HCT116 (cell line): ENCODE results near the gene CHMP2A. TPM values are rescaled to one million over a fixed set of nuclear protein-coding genes. Genes with fewer than 3 reads are reported as not detected.
A peak's percentile ranks its signal among the peaks of the same experiment; 100 is the strongest.

Experiments used
- ATAC-seq: fragments of 200-7000 bp; cut with Tn5 transposase; 2 replicates; pipeline ENCODE4 v1.9.1; 2020; ENCODE audit warnings: mild to moderate bottlenecking, moderate library complexity
- Bru-seq: library from RNA; stranded (reverse); fragments of 400-500 nt; gene quantifications from one replicate; lab custom pipeline; 2021; lab: Mats Ljungman, UMichigan
- BruChase-seq, 2 experiments: library from RNA; stranded (reverse); fragments of 400-500 nt; gene quantifications; one replicate each; lab custom pipeline; 2021; lab: Mats Ljungman, UMichigan
- BruUV-seq: library from RNA; stranded (reverse); fragments of 400-500 nt; replicated peaks from 2 replicates; lab custom pipeline; 2021; lab: Mats Ljungman, UMichigan
- CTCF ChIA-PET: fragments of 300-600 bp; sonication (Branson Sonifier 250); formaldehyde crosslinking; loops from one replicate; lab custom pipeline; 2021; ENCODE audit warnings: antibody characterized with exemption; lab: Charles Lee
- POLR2A ChIA-PET: fragments of 300-600, 350-600 bp; sonication (Branson Sonifier 250); formaldehyde crosslinking; loops from one replicate; lab custom pipeline; 2021; ENCODE audit warnings: antibody characterized with exemption; lab: Charles Lee
- RAD21 ChIA-PET, 2 experiments: fragments of 300-600 bp; sonication (Branson Sonifier 250); formaldehyde crosslinking; loops; one replicate each; lab custom pipeline; 2023; ENCODE audit warnings: low total read pairs in 2 of 2; ENCODE audit not compliant: uncharacterized antibody in 2 of 2, unreplicated experiment in 2 of 2, low non-redundant PET in 1 of 2; lab: Charles Lee
- DNase-seq: peaks from one replicate; pipeline ENCODE4 v3.0.0-alpha.2; 2010; ENCODE audit warnings: low read depth, low spot score
- H2AFZ ChIP-seq: fragments of 200-600 bp; shearing (Covaris generic), sonication (generic); 2 replicates; pipeline ENCODE4 v1.6.1; 2017; ENCODE audit warnings: low read depth, mixed run types, mixed read lengths, antibody characterized with exemption, low read length; ENCODE audit not compliant: poor library complexity, severe bottlenecking
- H3K27ac ChIP-seq: 2 replicates; pipeline ENCODE4 v1.5.1; 2012; ENCODE audit warnings: low read depth, low read length
- H3K27me3 ChIP-seq: fragments of 200-600 bp; sonication (generic); 2 replicates; pipeline ENCODE4 v1.6.1; 2016; ENCODE audit warnings: mixed run types, low read length, mixed read lengths; ENCODE audit not compliant: insufficient read depth
- H3K36me3 ChIP-seq, 2 experiments: fragments of 200-500 bp in 1 of 2; fragments of 200-600 bp in 1 of 2; sonication (Bioruptor generic) in 1 of 2; sonication (generic) in 1 of 2; 2 replicates each; pipeline versions ENCODE4 v1.5.1 to v1.6.1; 2014 to 2016; ENCODE audit warnings: low read length in 2 of 2, inconsistent platforms in 1 of 2, mixed read lengths in 1 of 2, mixed run types in 1 of 2; ENCODE audit not compliant: insufficient read depth in 2 of 2, control insufficient read depth in 1 of 2
- H3K4me1 ChIP-seq, 2 experiments: fragments of 200-600 bp in 1 of 2; sonication (generic) in 1 of 2; 2 replicates each; pipeline versions ENCODE4 v1.5.1 to v1.6.1; 2012 to 2017; ENCODE audit warnings: low read length in 2 of 2, inconsistent platforms in 1 of 2, mild to moderate bottlenecking in 1 of 2, mixed read lengths in 1 of 2, mixed run types in 1 of 2, moderate library complexity in 1 of 2; ENCODE audit not compliant: insufficient read depth in 2 of 2, control insufficient read depth in 1 of 2
- H3K4me2 ChIP-seq: fragments of 200-600 bp; sonication (generic); 2 replicates; pipeline ENCODE4 v1.6.1; 2017; ENCODE audit warnings: mixed run types, low read length, mixed read lengths
- H3K4me3 ChIP-seq, 2 experiments: fragments of 200-600 bp in 1 of 2; sonication (generic) in 1 of 2; replicated peaks in 1 of 2; 2 replicates each; pipeline ENCODE4 v1.5.1; 2011 to 2016; ENCODE audit warnings: low read length in 2 of 2, control low read depth in 1 of 2, low read depth in 1 of 2, mild to moderate bottlenecking in 1 of 2, mixed read lengths in 1 of 2, mixed run types in 1 of 2
- H3K79me2 ChIP-seq: fragments of 200-600 bp; sonication (generic); 2 replicates; pipeline ENCODE4 v1.6.1; 2017; ENCODE audit warnings: mild to moderate bottlenecking, mixed run types, low read length, moderate library complexity, mixed read lengths; ENCODE audit not compliant: insufficient read depth
- H3K9ac ChIP-seq: fragments of 200-600 bp; sonication (generic); 2 replicates; pipeline ENCODE4 v1.6.1; 2016; ENCODE audit warnings: low read length, mixed read lengths
- H3K9me2 ChIP-seq: fragments of 200-600 bp; sonication (generic), shearing (Covaris generic); 2 replicates; pipeline ENCODE4 v1.6.1; 2017; ENCODE audit warnings: mixed run types, mild to moderate bottlenecking, moderate library complexity; ENCODE audit not compliant: insufficient read depth
- H3K9me3 ChIP-seq, 2 experiments: fragments of 200-500 bp in 1 of 2; fragments of 200-600 bp in 1 of 2; sonication (Bioruptor generic) in 1 of 2; sonication (generic) in 1 of 2; 2 replicates each; pipeline ENCODE4 v1.6.1; 2014 to 2017; ENCODE audit warnings: low read length in 2 of 2, mixed read lengths in 2 of 2, inconsistent platforms in 1 of 2, low read depth in 1 of 2, mild to moderate bottlenecking in 1 of 2, mixed run types in 1 of 2, moderate library complexity in 1 of 2; ENCODE audit not compliant: control insufficient read depth in 1 of 2, insufficient read depth in 1 of 2
- H4K20me1 ChIP-seq: fragments of 200-600 bp; sonication (generic), shearing (Covaris generic); 2 replicates; pipeline ENCODE4 v1.6.1; 2017; ENCODE audit warnings: mixed run types, mild to moderate bottlenecking, moderate library complexity; ENCODE audit not compliant: insufficient read depth
- ATF3 ChIP-seq: IDR thresholded peaks from 2 replicates; pipeline ENCODE4 v1.6.1; 2012
- CBX3 ChIP-seq: IDR thresholded peaks from 2 replicates; pipeline ENCODE4 v1.6.1; 2012; ENCODE audit warnings: low read depth
- CTCF ChIP-seq, 3 experiments: fragments of 200-600 bp in 1 of 3; sonication (generic) in 1 of 3; IDR thresholded peaks in 2 of 3; conservative IDR thresholded peaks in 1 of 3; 2 replicates each; pipeline ENCODE4 v1.5.1; 2012 to 2017; ENCODE audit warnings: low read depth in 2 of 3, low read length in 2 of 3, antibody characterized with exemption in 1 of 3, borderline replicate concordance in 1 of 3, control low read depth in 1 of 3, mild to moderate bottlenecking in 1 of 3, mixed read lengths in 1 of 3, mixed run types in 1 of 3, moderate library complexity in 1 of 3; ENCODE audit not compliant: insufficient read depth in 1 of 3
- EGR1 ChIP-seq: IDR thresholded peaks from 2 replicates; pipeline ENCODE4 v1.6.1; 2012; ENCODE audit warnings: low read depth
- ELF1 ChIP-seq: IDR thresholded peaks from 2 replicates; pipeline ENCODE4 v1.6.1; 2012; ENCODE audit warnings: low read depth, borderline replicate concordance
- FOSL1 ChIP-seq: IDR thresholded peaks from 2 replicates; pipeline ENCODE4 v1.6.1; 2012; ENCODE audit warnings: low read depth
- JUND ChIP-seq: IDR thresholded peaks from 2 replicates; pipeline ENCODE4 v1.6.1; 2012
- MAX ChIP-seq: IDR thresholded peaks from 2 replicates; pipeline ENCODE4 v1.6.1; 2012
- POLR2A ChIP-seq: IDR thresholded peaks from 2 replicates; pipeline ENCODE4 v1.7.0; 2011; ENCODE audit warnings: borderline replicate concordance; ENCODE audit not compliant: insufficient read depth, insufficient read length; ENCODE audit errors: extremely low read depth
- POLR2AphosphoS5 ChIP-seq: IDR thresholded peaks from 2 replicates; pipeline ENCODE4 v1.6.1; 2011; ENCODE audit warnings: mild to moderate bottlenecking, low read depth, low read length, moderate library complexity
- REST ChIP-seq: IDR thresholded peaks from 2 replicates; pipeline ENCODE4 v1.6.1; 2012; ENCODE audit warnings: low read depth
- YY1 ChIP-seq: IDR thresholded peaks from 2 replicates; pipeline ENCODE4 v1.6.1; 2011; ENCODE audit warnings: low read length, low read depth, moderate library complexity, mild to moderate bottlenecking; ENCODE audit not compliant: insufficient replicate concordance; ENCODE audit errors: extremely low read depth
- ZFX ChIP-seq: fragments of 450-650 bp; IDR thresholded peaks from 2 replicates; pipeline ENCODE4 v1.6.1; 2017
- ZNF274 ChIP-seq: fragments of 200-500 bp; sonication (Bioruptor generic); IDR thresholded peaks from 2 replicates; pipeline ENCODE4 v1.6.1; 2014; ENCODE audit warnings: mild to moderate bottlenecking, low read depth, low read length, inconsistent platforms
- intact Hi-C: fragments of 100-400 bp; cut with micrococcal nuclease; formaldehyde crosslinking; loops from 2 replicates; pipeline ENCODE4 v1.10.0; 2022
- long read RNA-seq: library from polyadenylated mRNA; unstranded; transcript quantifications from one replicate; pipeline ENCODE4 v2.0.0, GENCODE V29; 2021; ENCODE audit not compliant: unreplicated experiment
- polyA plus RNA-seq: library from polyadenylated mRNA; unstranded; fragments of >200 nt; gene quantifications from 2 replicates; pipeline ENCODE4 v1.2.1, GENCODE V29; 2012; ENCODE audit warnings: missing spikeins
- total RNA-seq: library from RNA; stranded (reverse); gene quantifications from one replicate; pipeline ENCODE4 v1.2.1, GENCODE V29; 2021; ENCODE audit not compliant: unreplicated experiment

The CHMP2A gene
- 125 TPM for total RNA-seq
- polyA plus RNA-seq, result 183 and 204 TPM in 2 replicates
- Bru-seq, nascent RNA, result percentile 82 among the genes with signal in this experiment
- BruChase-seq, experiment 1, labeled RNA remaining after a 6-hour chase, result percentile 96 among the genes with signal in this experiment
- BruChase-seq, experiment 2, labeled RNA remaining after a 2-hour chase, result percentile 91 among the genes with signal in this experiment
- long read RNA-seq, transcript CHMP2A-208 (6 exons, 885 nt), result minor isoform, 22 of 131 reads
- long read RNA-seq, transcript CHMP2A-201 (6 exons, 913 nt), result major isoform, 37 of 131 reads
- long read RNA-seq, transcript CHMP2A-206 (5 exons, 1,178 nt), result minor isoform, 14 of 131 reads
- long read RNA-seq, partial matches to known transcripts, result 47 of 131 reads
- long read RNA-seq, other reads (novel, unspliced or antisense), result 11 of 131 reads

GRCh38 chr19:58554494-58555368 is at the start of gene CHMP2A:
Gene CHMP2A (minus strand): TSS chr19:58555105. CDS start chr19:58554212, 893 bp downstream.
- Histone ChIP-seq H3K27me3 (no peaks in the 10 kb centered on the region), H3K4me3 (peak within 1 kb of the TSS; percentile 91 to 93), H3K4me1 (peaks cover 19 to 43% of the 10 kb centered on the region in 2 experiments; a peak in 3 of 4 replicates), H3K9ac (peak within 1 kb of the TSS; percentile 94), H3K9me2 (no peaks in the 10 kb centered on the region), H3K4me2 (peak within 1 kb of the TSS; percentile 92), H3K36me3 (peaks cover 23 to 39% of the 10 kb centered on the region in 2 experiments; a peak in 3 of 4 replicates), H2AFZ (no peak within 1 kb of the TSS), H3K9me3 (no peaks in the 10 kb centered on the region), H3K27ac (peak within 1 kb of the TSS; percentile 98), H3K79me2 (peaks cover 60% of the 10 kb centered on the region), H4K20me1 (no peaks in the 10 kb centered on the region; the same call in 1 of the 2 replicates)
- peak; percentile 93 for DNase-seq
- intact Hi-C loops, result no loop called here
- BruUV-seq, result TSS peak; percentile 34
- ChIA-PET CTCF (interaction anchor here (2.4 kb wide), 1 partner anchor 35 kb away, joined by 20 read pairs; the partner anchor contains the start of gene ZBTB45), RAD21 (interaction anchor here in 1 of 2 experiments (1.6 to 1.7 kb wide), 2 partner anchors 35 to 41 kb away, joined by 3 to 6 read pairs; partner anchors contain the start of gene ZBTB45), POLR2A (interaction anchor here (0.6 to 3.3 kb wide), 8 partner anchors 8 to 152 kb away, joined by 3 to 33 read pairs (median 7); partner anchors contain the start of genes MZF1, TRIM28 and ZBTB45)
- ATAC-seq, result peak; percentile 46
- TF ChIP-seq JUND, result peak; percentile 36; the same call in 1 of the 2 replicates
- peak; percentile 93; the same call in 1 of the 2 replicates for TF ChIP-seq ELF1
- peak; percentile 46; the same call in 1 of the 2 replicates for TF ChIP-seq ZFX
- TF ChIP-seq CTCF (IDR thresholded peaks at IDR 0.05 in 2 of 3, conservative IDR thresholded peaks at IDR 0.05 in 1 of 3; ENCODE audit: borderline replicate concordance in 1 of 3, insufficient read depth in 1 of 3, low read depth in 2 of 3, low read length in 2 of 3), result no peak
- no peak; the same call in 1 of the 2 replicates for TF ChIP-seq EGR1
- TF ChIP-seq FOSL1, result no peak
- TF ChIP-seq ATF3, result no peak
- TF ChIP-seq CBX3, result no peak
- no peak for TF ChIP-seq POLR2A
- TF ChIP-seq MAX, result peak; percentile 73
- TF ChIP-seq YY1, result peak; percentile 74
- TF ChIP-seq ZNF274, result no peak
- TF ChIP-seq POLR2AphosphoS5, result peak; percentile 96
- TF ChIP-seq REST, result no peak
